ENCODE results near the gene HHIPL2. TPM values are rescaled to one million over a fixed set of nuclear protein-coding genes. Genes with fewer than 3 reads are reported as not detected.

The HHIPL2 gene
- total RNA-seq: under 1 TPM; 0.27 to 0.39 TPM
- 0.38 to 1.4 reads per million in 2 donors for total RNA-seq

- Mint-ChIP-seq H3K27me3 (peaks cover 25% of the 10 kb centered on the region), H3K36me3 (ENCODE audit: low read depth) (no peaks in the 10 kb centered on the region), H3K4me3 (no peak within 1 kb of the TSS), H3K27ac (no peak within 1 kb of the TSS), H3K4me1 (no peaks in the 10 kb centered on the region)
- no peaks in the 10 kb centered on the region for H3K9me3 ChIP-seq (ENCODE audit: control insufficient read depth, low read length, poor library complexity, severe bottlenecking)
- DNase-seq: no peak
- no peak for ATAC-seq
Observed at GRCh38 chr1:222547944-222548671, at the start of gene HHIPL2. HHIPL2 (minus strand) TSS chr1:222548104; CDS start chr1:222548044, 60 bp downstream.

GRCh38 chr1:222596696-222597095 is 48.8 kb upstream of the HHIPL2 start:
- Mint-ChIP-seq H3K27ac (no peak overlapping the region), H3K27me3 (peaks cover 6% of the 10 kb centered on the region), H3K4me3 (no peak overlapping the region), H3K36me3 (ENCODE audit: low read depth) (no peaks in the 10 kb centered on the region), H3K4me1 (peaks cover 2% of the 10 kb centered on the region)
- ATAC-seq (no peak), DNase-seq (no peak)
- no peaks in the 10 kb centered on the region for H3K9me3 ChIP-seq (ENCODE audit: control insufficient read depth, low read length, poor library complexity, severe bottlenecking)

- no peak overlapping the region for H3K27ac Mint-ChIP-seq
- no peaks in the 10 kb centered on the region for H3K27me3 Mint-ChIP-seq
- no peak overlapping the region for H3K4me3 Mint-ChIP-seq
- no peaks in the 10 kb centered on the region for H3K9me3 ChIP-seq (ENCODE audit: control insufficient read depth, low read length, poor library complexity, severe bottlenecking)
- H3K4me1 Mint-ChIP-seq: peaks cover 6% of the 10 kb centered on the region
- ATAC-seq (no peak), DNase-seq (no peak)
- H3K36me3 Mint-ChIP-seq (ENCODE audit: low read depth): no peaks in the 10 kb centered on the region
Observed at GRCh38 chr1:222594789-222595188, 46.9 kb upstream of the HHIPL2 start.

GRCh38 chr1:222592171-222592570 is 44.3 kb upstream of the HHIPL2 start:
- Mint-ChIP-seq H3K27me3 (no peaks in the 10 kb centered on the region), H3K4me3 (no peak overlapping the region), H3K27ac (no peak overlapping the region), H3K4me1 (peaks cover 20% of the 10 kb centered on the region), H3K36me3 (ENCODE audit: low read depth) (no peaks in the 10 kb centered on the region)
- ATAC-seq (no peak), DNase-seq (no peak)
- H3K9me3 ChIP-seq (ENCODE audit: control insufficient read depth, low read length, poor library complexity, severe bottlenecking): no peaks in the 10 kb centered on the region

GRCh38 chr1:222589462-222590302 is 41.8 kb upstream of the HHIPL2 start, which contains the start of gene TAF1A:
TAF1A (minus strand) TSS chr1:222589933.
- Mint-ChIP-seq H3K27ac (peak within 1 kb of the TSS; percentile 97), H3K36me3 (ENCODE audit: low read depth) (no peaks in the 10 kb centered on the region), H3K27me3 (no peaks in the 10 kb centered on the region), H3K4me1 (peaks cover 26% of the 10 kb centered on the region), H3K4me3 (peak within 1 kb of the TSS; percentile 97)
- peak; percentile 70 to 79 (median 76) for DNase-seq
- no peaks in the 10 kb centered on the region for H3K9me3 ChIP-seq (ENCODE audit: control insufficient read depth, low read length, poor library complexity, severe bottlenecking)
- peak; percentile 100 for ATAC-seq

- no peak overlapping the region for H3K27ac Mint-ChIP-seq
- H3K36me3 Mint-ChIP-seq (ENCODE audit: low read depth): peaks cover 3% of the 10 kb centered on the region
- H3K4me3 Mint-ChIP-seq: no peak overlapping the region
- H3K9me3 ChIP-seq (ENCODE audit: control insufficient read depth, low read length, poor library complexity, severe bottlenecking): no peaks in the 10 kb centered on the region
- H3K4me1 Mint-ChIP-seq: peaks cover 26% of the 10 kb centered on the region
- H3K27me3 Mint-ChIP-seq: no peaks in the 10 kb centered on the region
- ATAC-seq: no peak
- DNase-seq: no peak
Observed at GRCh38 chr1:222588135-222588534, 40.2 kb upstream of the HHIPL2 start.

- DNase-seq: no peak
- H3K4me1 Mint-ChIP-seq: peaks cover 26% of the 10 kb centered on the region
- H3K4me3 Mint-ChIP-seq: no peak overlapping the region
- no peak overlapping the region for H3K27ac Mint-ChIP-seq
- peaks cover 8% of the 10 kb centered on the region for H3K36me3 Mint-ChIP-seq (ENCODE audit: low read depth)
- no peaks in the 10 kb centered on the region for H3K9me3 ChIP-seq (ENCODE audit: control insufficient read depth, low read length, poor library complexity, severe bottlenecking)
- H3K27me3 Mint-ChIP-seq: no peaks in the 10 kb centered on the region
- no peak for ATAC-seq
Observed at GRCh38 chr1:222586842-222587241, 38.9 kb upstream of the HHIPL2 start.

- Mint-ChIP-seq H3K4me1 (peaks cover 11% of the 10 kb centered on the region), H3K4me3 (peak overlapping the region; percentile 63), H3K27ac (no peak overlapping the region), H3K27me3 (no peaks in the 10 kb centered on the region), H3K36me3 (ENCODE audit: low read depth) (peaks cover 8% of the 10 kb centered on the region)
- no peaks in the 10 kb centered on the region for H3K9me3 ChIP-seq (ENCODE audit: control insufficient read depth, low read length, poor library complexity, severe bottlenecking)
- ATAC-seq: no peak
- DNase-seq: no peak
Observed at GRCh38 chr1:222583079-222583478, 35.2 kb upstream of the HHIPL2 start.

GRCh38 chr1:222582099-222582774 is 34.3 kb upstream of the HHIPL2 start:
- H3K9me3 ChIP-seq (ENCODE audit: control insufficient read depth, low read length, poor library complexity, severe bottlenecking): no peaks in the 10 kb centered on the region
- ATAC-seq: no peak
- H3K27ac Mint-ChIP-seq: no peak overlapping the region
- H3K36me3 Mint-ChIP-seq (ENCODE audit: low read depth): peaks cover 12% of the 10 kb centered on the region
- H3K27me3 Mint-ChIP-seq: no peaks in the 10 kb centered on the region
- no peak overlapping the region for H3K4me3 Mint-ChIP-seq
- DNase-seq: no peak
- H3K4me1 Mint-ChIP-seq: peaks cover 11% of the 10 kb centered on the region

- no peak for ATAC-seq
- H3K27me3 Mint-ChIP-seq: no peaks in the 10 kb centered on the region
Observed at GRCh38 chr1:222579316-222579715, 31.4 kb upstream of the HHIPL2 start.

GRCh38 chr1:222570837-222571236 is 22.9 kb upstream of the HHIPL2 start:
- no peaks in the 10 kb centered on the region for H3K9me3 ChIP-seq (ENCODE audit: control insufficient read depth, low read length, poor library complexity, severe bottlenecking)
- H3K4me3 Mint-ChIP-seq: no peak overlapping the region
- no peak overlapping the region for H3K27ac Mint-ChIP-seq
- peaks cover 14% of the 10 kb centered on the region for H3K36me3 Mint-ChIP-seq (ENCODE audit: low read depth)
- H3K4me1 Mint-ChIP-seq: peaks cover 8% of the 10 kb centered on the region
- DNase-seq: no peak
- no peak for ATAC-seq
- H3K27me3 Mint-ChIP-seq: no peaks in the 10 kb centered on the region

More at GRCh38 chr1:222579316-222579715, 31.4 kb upstream of the HHIPL2 start:
- Mint-ChIP-seq H3K36me3 (ENCODE audit: low read depth) (peaks cover 22% of the 10 kb centered on the region), H3K27ac (no peak overlapping the region), H3K4me3 (no peak overlapping the region), H3K4me1 (peaks cover 8% of the 10 kb centered on the region)
- no peaks in the 10 kb centered on the region for H3K9me3 ChIP-seq (ENCODE audit: control insufficient read depth, low read length, poor library complexity, severe bottlenecking)
- no peak for DNase-seq

GRCh38 chr1:222561656-222562055 is 13.8 kb upstream of the HHIPL2 start:
- H3K4me3 Mint-ChIP-seq: no peak overlapping the region
- H3K9me3 ChIP-seq (ENCODE audit: control insufficient read depth, low read length, poor library complexity, severe bottlenecking): no peaks in the 10 kb centered on the region
- no peaks in the 10 kb centered on the region for H3K27me3 Mint-ChIP-seq
- peaks cover 5% of the 10 kb centered on the region for H3K36me3 Mint-ChIP-seq (ENCODE audit: low read depth)
- ATAC-seq (no peak), DNase-seq (no peak)
- peaks cover 7% of the 10 kb centered on the region for H3K4me1 Mint-ChIP-seq
- H3K27ac Mint-ChIP-seq: no peak overlapping the region

- Mint-ChIP-seq H3K4me1 (peaks cover 2% of the 10 kb centered on the region), H3K27me3 (no peaks in the 10 kb centered on the region), H3K27ac (no peak overlapping the region), H3K36me3 (ENCODE audit: low read depth) (peaks cover 5% of the 10 kb centered on the region), H3K4me3 (no peak overlapping the region)
- ATAC-seq: no peak
- no peaks in the 10 kb centered on the region for H3K9me3 ChIP-seq (ENCODE audit: control insufficient read depth, low read length, poor library complexity, severe bottlenecking)
- DNase-seq: no peak
Observed at GRCh38 chr1:222557574-222557973, 9.7 kb upstream of the HHIPL2 start.
